GM12801 (cell line): ENCODE data around the gene SPRR3.

ENCODE experiments used
- CTCF ChIP-seq: IDR thresholded peaks from one replicate; pipeline ENCODE4 v1.5.1; 2011; ENCODE audit warnings: control low read depth; ENCODE audit not compliant: insufficient read length; ENCODE audit errors: extremely low read depth

Gene SPRR3

DNA sequence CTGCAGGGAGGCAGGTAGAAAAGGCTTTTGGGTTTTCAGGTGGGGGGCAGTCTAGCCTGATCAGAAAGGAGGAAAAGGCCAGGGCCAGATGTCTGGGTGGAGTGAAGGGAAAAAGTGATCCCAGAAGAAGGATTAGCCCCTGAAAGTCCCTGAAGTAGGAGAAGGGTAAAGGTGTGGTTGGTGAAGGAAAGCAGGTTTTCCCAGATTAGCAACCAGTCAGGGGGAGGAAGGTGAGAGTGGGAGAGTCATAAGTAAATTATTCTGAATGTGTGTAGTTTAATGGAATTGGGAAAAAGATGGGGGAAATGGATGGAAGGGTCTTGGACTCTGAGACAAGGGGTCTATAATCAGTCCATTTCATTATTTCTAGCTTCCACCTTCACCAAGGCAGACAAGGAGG, 18.3 kb upstream of the SPRR3 start:
- TF ChIP-seq CTCF: no peak

GRCh38 chr1:152983743-152984142, 17.8 kb upstream of the SPRR3 start, which contains the start of gene SPRR1A:
Gene SPRR1A, plus strand, starts transcription at chr1:152984081. Its CDS starts 1,150 bp downstream, at chr1:152985231.
- no peak for TF ChIP-seq CTCF

DNA sequence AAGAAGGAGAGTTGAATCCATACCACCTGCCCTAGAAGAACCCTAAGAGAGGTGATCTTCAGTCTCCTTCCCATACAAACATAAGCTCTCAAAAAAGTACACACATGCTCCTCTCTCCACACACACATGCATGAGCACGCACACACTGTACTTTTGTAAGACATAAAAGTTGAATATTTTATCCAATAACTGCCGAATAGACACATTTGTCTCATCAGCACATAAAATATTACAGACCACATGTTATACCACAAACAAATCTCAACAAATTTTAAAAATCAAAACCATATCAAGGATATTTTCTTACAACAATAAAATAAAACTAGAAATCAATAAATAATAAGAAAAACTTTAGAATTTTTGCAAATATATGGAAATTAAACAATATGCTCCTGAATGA, 15.0 kb upstream of the SPRR3 start:
- no peak for TF ChIP-seq CTCF

GRCh38 chr1:152993186-152993585, 8.4 kb upstream of the SPRR3 start:
- no peak for TF ChIP-seq CTCF

DNA sequence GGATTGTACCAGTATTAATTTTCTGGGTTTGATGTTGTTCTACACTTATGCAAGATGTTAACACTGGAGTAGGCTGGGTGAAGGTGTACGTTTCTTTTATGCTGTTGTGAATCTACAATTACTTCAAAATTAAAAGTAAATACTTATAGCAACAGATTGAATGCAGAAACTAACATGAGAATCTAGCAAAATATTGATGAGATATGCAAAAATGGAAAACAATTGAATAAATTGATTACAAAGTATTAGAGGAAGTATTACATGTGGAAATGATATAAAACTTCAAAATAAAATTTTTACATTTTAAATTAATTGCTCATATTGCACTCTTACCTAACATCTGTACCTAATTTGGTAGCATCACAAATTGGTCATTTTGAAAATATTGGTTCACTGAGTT, 5.7 kb upstream of the SPRR3 start:
- TF ChIP-seq CTCF: no peak

DNA sequence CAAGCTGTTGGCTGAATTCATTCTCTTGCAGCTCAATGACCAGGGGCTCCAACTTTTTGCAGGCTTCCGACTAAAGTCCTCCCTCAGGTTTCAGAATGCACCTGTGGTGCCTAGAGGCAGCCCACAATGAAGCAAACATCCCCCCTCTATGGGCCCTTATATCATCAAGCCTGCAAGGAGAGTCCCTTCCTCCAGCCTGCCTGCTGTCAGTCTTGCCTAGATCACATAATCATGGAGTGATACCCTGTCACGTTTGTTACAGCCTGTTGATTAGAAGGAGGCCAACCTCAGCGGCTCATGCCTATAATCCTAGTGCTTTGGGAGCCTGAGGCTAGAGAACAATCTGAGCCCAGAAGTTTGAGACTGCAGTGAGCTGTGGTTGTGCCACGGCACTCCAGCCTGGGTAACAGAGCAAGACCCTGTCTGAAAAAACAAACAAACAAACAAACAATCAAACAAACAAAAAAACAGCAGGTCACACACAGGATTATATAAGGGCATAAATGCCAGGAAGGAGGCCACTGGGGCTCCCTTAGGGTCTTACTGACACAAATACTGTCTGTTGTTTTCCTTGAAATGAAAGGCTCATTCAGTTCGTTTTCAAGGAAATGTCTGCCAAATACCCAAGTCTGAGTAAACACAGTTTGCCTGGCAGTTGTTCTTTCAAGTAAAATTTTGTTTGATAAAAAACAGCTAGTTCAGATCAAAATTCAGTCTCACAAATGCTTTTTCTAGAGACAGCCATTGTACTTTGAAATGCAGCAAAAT, 4.7 kb upstream of the SPRR3 start:
- no peak for TF ChIP-seq CTCF

DNA sequence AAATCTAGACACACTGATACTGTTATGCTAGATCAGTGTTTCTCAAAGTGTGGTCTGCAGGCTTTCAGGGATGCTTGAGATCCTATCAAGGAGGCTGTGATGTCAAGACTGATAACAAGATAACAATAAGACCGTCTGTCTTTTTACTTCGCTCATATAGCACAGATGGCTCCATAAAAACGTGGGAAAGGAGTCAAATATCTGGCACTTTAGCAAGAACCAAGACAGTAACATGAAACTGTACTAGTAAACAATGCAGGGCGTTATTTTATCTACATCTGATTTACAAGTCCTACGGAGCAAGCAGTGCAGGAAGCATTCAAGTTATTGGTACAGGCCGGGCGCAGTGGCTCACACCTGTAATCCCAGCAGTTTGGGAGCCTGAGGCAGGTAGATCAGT, 3.6 kb upstream of the SPRR3 start:
- no peak for TF ChIP-seq CTCF
